ENCODE results near the gene TBL3.

TBL3 gene

GRCh38 chr16:1981398-1981836 is 9.6 kb downstream of the TBL3 start, which contains the start of gene NOXO1:
NOXO1 (minus strand) TSS chr16:1981469; CDS start chr16:1981179, 290 bp downstream.
- H3K4me3 ChIP-seq (ENCODE audit: low read depth, low read length), result no peak within 1 kb of the TSS
- no peak for TF ChIP-seq CTCF (IDR thresholded peaks at IDR 0.05; ENCODE audit: insufficient read depth, low read length, missing control alignments)
- POLR2A ChIA-PET, result interaction anchor here (0.7 to 3.5 kb wide), 5 partner anchors 10 to 174 kb away, joined by 3 to 23 read pairs (median 9); partner anchors contain the start of genes RPS2, TBL3 and TRAF7
- DNase-seq (ENCODE audit: low read depth, low spot score), result no peak
- CTCF ChIA-PET, result interaction anchor here (0.6 to 16.4 kb wide), 6 partner anchors 8 to 159 kb away, joined by 3 to 163 read pairs (median 6); partner anchors contain the start of gene TBL3

- no peak for DNase-seq (ENCODE audit: low read depth, low spot score)
- POLR2A ChIA-PET, result interaction anchor here (1.9 to 3.5 kb wide), 3 partner anchors 10 to 173 kb away, joined by 9 to 23 read pairs (median 9); partner anchors contain the start of genes RPS2, TBL3 and TRAF7
- CTCF ChIA-PET, result interaction anchor here (0.6 to 16.4 kb wide), 5 partner anchors 9 to 158 kb away, joined by 3 to 163 read pairs (median 7); partner anchors contain the start of gene TBL3
- H3K4me3 ChIP-seq (ENCODE audit: low read depth, low read length), result no peak overlapping the region
- TF ChIP-seq CTCF (IDR thresholded peaks at IDR 0.05; ENCODE audit: insufficient read depth, low read length, missing control alignments), result no peak
Measured at GRCh38 chr16:1982013-1982433, 10.2 kb downstream of the TBL3 start.

- ChIA-PET POLR2A (interaction anchor here (0.5 to 3.5 kb wide), 4 partner anchors 11 to 25 kb away, joined by 3 to 23 read pairs (median 6); partner anchors contain the start of genes RPS2 and TBL3), CTCF (interaction anchor here (1.3 to 16.4 kb wide), 5 partner anchors 10 to 157 kb away, joined by 3 to 163 read pairs (median 7); partner anchors contain the start of gene TBL3)
- no peak for DNase-seq (ENCODE audit: low read depth, low spot score)
- no peak for TF ChIP-seq CTCF (IDR thresholded peaks at IDR 0.05; ENCODE audit: insufficient read depth, low read length, missing control alignments)
- H3K4me3 ChIP-seq (ENCODE audit: low read depth, low read length), result peak overlapping the region; percentile 71
Measured at GRCh38 chr16:1982991-1983543, 11.2 kb downstream of the TBL3 start.

- DNase-seq (ENCODE audit: low read depth, low spot score), result peak; percentile 26
- peak within 1 kb of the TSS; percentile 71 for H3K4me3 ChIP-seq (ENCODE audit: low read depth, low read length)
- peak; percentile 66 for TF ChIP-seq CTCF (IDR thresholded peaks at IDR 0.05; ENCODE audit: insufficient read depth, low read length, missing control alignments)
- CTCF ChIA-PET, result interaction anchor here (0.5 to 16.4 kb wide), 8 partner anchors 10 to 162 kb away, joined by 3 to 163 read pairs (median 6); partner anchors contain the start of gene TBL3
- POLR2A ChIA-PET, result interaction anchor here (0.5 to 2.5 kb wide), 7 partner anchors 12 to 157 kb away, joined by 3 to 9 read pairs (median 4); partner anchors contain the start of genes RPS2 and TBL3
Measured at GRCh38 chr16:1983544-1984346, 11.9 kb downstream of the TBL3 start, which contains the start of gene GFER. GFER (plus strand) TSS chr16:1984193; CDS start chr16:1984219, 26 bp downstream.

GRCh38 chr16:1984347-1985225 is 12.7 kb downstream of the TBL3 start:
- TF ChIP-seq CTCF (IDR thresholded peaks at IDR 0.05; ENCODE audit: insufficient read depth, low read length, missing control alignments), result no peak
- ChIA-PET POLR2A (interaction anchor here (0.7 to 1.5 kb wide), 8 partner anchors 12 to 156 kb away, joined by 3 to 9 read pairs (median 4); partner anchors contain the start of genes RPS2 and TBL3), CTCF (interaction anchor here (0.5 to 16.4 kb wide), 7 partner anchors 9 to 163 kb away, joined by 3 to 163 read pairs (median 3); no protein-coding TSS in a partner anchor)
- DNase-seq (ENCODE audit: low read depth, low spot score), result no peak
- H3K4me3 ChIP-seq (ENCODE audit: low read depth, low read length), result peak overlapping the region; percentile 71
